Mucosa of rectum (tissue), 2 donors: ENCODE measurements around the gene FGF3.
"Not testable (repeated sequence)": the region's sequence is repeated elsewhere in the genome, so short reads cannot be mapped to it uniquely, and the experiment has no call there.

ENCODE experiments used
- H3K27ac ChIP-seq, 2 donors: one replicate each; pipeline ENCODE4 v1.7.0; 2013; ENCODE audit warnings: inconsistent platforms in 2 of 2, low read depth in 2 of 2, low read length in 2 of 2
- H3K27me3 ChIP-seq, 2 donors: one replicate each; pipeline ENCODE4 v1.7.0; 2013; ENCODE audit warnings: low read length in 2 of 2; ENCODE audit not compliant: control insufficient read depth in 2 of 2, insufficient read depth in 2 of 2
- H3K36me3 ChIP-seq, 2 donors: one replicate each; pipeline ENCODE4 v1.7.0; 2013; ENCODE audit warnings: low read length in 2 of 2; ENCODE audit not compliant: control insufficient read depth in 2 of 2, insufficient read depth in 2 of 2
- H3K4me1 ChIP-seq, 2 donors: one replicate each; pipeline ENCODE4 v1.7.0; 2013; ENCODE audit warnings: low read length in 2 of 2, mild to moderate bottlenecking in 1 of 2; ENCODE audit not compliant: control insufficient read depth in 2 of 2, insufficient read depth in 2 of 2
- H3K4me3 ChIP-seq, 2 donors: one replicate each; pipeline ENCODE4 v1.7.0; 2013; ENCODE audit warnings: low read length in 2 of 2
- H3K9ac ChIP-seq, 2 donors: one replicate each; pipeline ENCODE4 v1.7.0; 2013; ENCODE audit warnings: low read length in 2 of 2, low read depth in 1 of 2, mild to moderate bottlenecking in 1 of 2
- H3K9me3 ChIP-seq, 2 donors: one replicate each; pipeline ENCODE4 v1.7.0; 2013; ENCODE audit warnings: low read length in 2 of 2; ENCODE audit not compliant: control insufficient read depth in 2 of 2
- donor health status: healthy.
- donor health status: Normal muscosa, but diverticular disease.

The FGF3 gene

GRCh38 chr11:69773626-69774353, 45.4 kb downstream of the FGF3 start:
- Histone ChIP-seq H3K9me3 (no peaks in the 10 kb centered on the region), H3K27ac (no peak overlapping the region), H3K4me3 (no peak overlapping the region), H3K4me1 (no peaks in the 10 kb centered on the region), H3K9ac (no peak overlapping the region), H3K36me3 (no peaks in the 10 kb centered on the region), H3K27me3 (peaks cover 12 to 26% of the 10 kb centered on the region in 2 donors)

- no peaks in the 10 kb centered on the region for H3K4me1 ChIP-seq
- no peaks in the 10 kb centered on the region for H3K9me3 ChIP-seq
- H3K36me3 ChIP-seq: no peaks in the 10 kb centered on the region
- H3K4me3 ChIP-seq: no peak overlapping the region
- H3K27me3 ChIP-seq: peaks cover 12 to 24% of the 10 kb centered on the region in 2 donors
- no peak overlapping the region for H3K27ac ChIP-seq
- no peak overlapping the region for H3K9ac ChIP-seq
Measured at GRCh38 chr11:69771466-69771865, 47.8 kb downstream of the FGF3 start.

GRCh38 chr11:69770540-69770939, 48.7 kb downstream of the FGF3 start:
- no peaks in the 10 kb centered on the region for H3K36me3 ChIP-seq
- no peaks in the 10 kb centered on the region for H3K4me1 ChIP-seq
- no peak overlapping the region for H3K4me3 ChIP-seq
- peaks cover 7 to 19% of the 10 kb centered on the region in 2 donors for H3K27me3 ChIP-seq
- no peaks in the 10 kb centered on the region for H3K9me3 ChIP-seq
- no peak overlapping the region for H3K27ac ChIP-seq
- H3K9ac ChIP-seq: no peak overlapping the region

GRCh38 chr11:69765498-69765995, 53.7 kb downstream of the FGF3 start:
- Histone ChIP-seq H3K36me3 (no peaks in the 10 kb centered on the region), H3K4me3 (no peak overlapping the region), H3K9me3 (no peaks in the 10 kb centered on the region), H3K27ac (no peak overlapping the region), H3K27me3 (peaks cover 0 to 9% of the 10 kb centered on the region in 2 donors), H3K4me1 (no peaks in the 10 kb centered on the region), H3K9ac (no peak overlapping the region)

GRCh38 chr11:69764918-69765317, 54.3 kb downstream of the FGF3 start:
- H3K9ac ChIP-seq, H3K4me3 ChIP-seq, H3K4me1 ChIP-seq, H3K36me3 ChIP-seq, H3K27ac ChIP-seq, H3K9me3 ChIP-seq: not testable (repeated sequence)
- peaks cover 0 to 12% of the 10 kb centered on the region in 2 donors for H3K27me3 ChIP-seq

GRCh38 chr11:69760319-69760718, 58.9 kb downstream of the FGF3 start:
- H3K9me3 ChIP-seq: no peaks in the 10 kb centered on the region
- H3K27me3 ChIP-seq: peaks cover 0 to 5% of the 10 kb centered on the region in 2 donors
- no peaks in the 10 kb centered on the region for H3K4me1 ChIP-seq
- no peaks in the 10 kb centered on the region for H3K36me3 ChIP-seq
- no peak overlapping the region for H3K4me3 ChIP-seq
- no peak overlapping the region for H3K9ac ChIP-seq
- H3K27ac ChIP-seq: no peak overlapping the region
